ENCODE results near the gene ASPSCR1. TPM values are rescaled to one million over a fixed set of nuclear protein-coding genes. Genes with fewer than 3 reads are reported as not detected.

ASPSCR1 gene
- total and polyA plus RNA-seq, 2 of the 13 experiments (the other 11 are each of a cell fraction or from before 2014, with no cell fraction given), result 274 to 314 TPM

- no peak for TF ChIP-seq TRIM22 (IDR thresholded peaks at IDR 0.05)
- no peak for TF ChIP-seq ZMYM3 (CRISPR knock-in tag; IDR thresholded peaks at IDR 0.05)
- TF ChIP-seq ZNF343 (CRISPR knock-in tag; IDR thresholded peaks at IDR 0.05), result peak; percentile 16; the same call in 1 of the 2 replicates
- no peak for TF ChIP-seq NR3C1 (CRISPR knock-in tag; IDR thresholded peaks at IDR 0.05)
- TF ChIP-seq ZNF101 (CRISPR knock-in tag; IDR thresholded peaks at IDR 0.05; ENCODE audit: borderline replicate concordance, low read depth), result no peak
- no peak for TF ChIP-seq KMT2A (CRISPR knock-in tag; IDR thresholded peaks at IDR 0.05)
- TF ChIP-seq KAT8 (CRISPR knock-in tag; IDR thresholded peaks at IDR 0.05), result no peak
- no peak for TF ChIP-seq HNRNPL (IDR thresholded peaks at IDR 0.05; ENCODE audit: low read depth, low read length)
- TF ChIP-seq TBP (CRISPR knock-in tag; IDR thresholded peaks at IDR 0.05), result no peak
- no peak for TF ChIP-seq DPF2 (CRISPR knock-in tag; IDR thresholded peaks at IDR 0.05; ENCODE audit: borderline replicate concordance, low read depth)
- no peak for TF ChIP-seq ZSCAN12 (CRISPR knock-in tag; IDR thresholded peaks at IDR 0.05)
- TF ChIP-seq JDP2 (CRISPR knock-in tag; IDR thresholded peaks at IDR 0.05; ENCODE audit: borderline replicate concordance), result no peak
- no peak for TF ChIP-seq ZNF567 (CRISPR knock-in tag; IDR thresholded peaks at IDR 0.05; ENCODE audit: borderline replicate concordance)
- no peak for TF ChIP-seq RCOR2 (CRISPR knock-in tag; IDR thresholded peaks at IDR 0.05)
- TF ChIP-seq CTCF (CRISPR knock-in tag; IDR thresholded peaks at IDR 0.05), result peak; percentile 9; the same call in 1 of the 2 replicates
- no peak for TF ChIP-seq MAFK (conservative IDR thresholded peaks at IDR 0.05 in 1 of 2, IDR thresholded peaks at IDR 0.05 in 1 of 2; ENCODE audit: low read length in 2 of 2)
- TF ChIP-seq NPAS2 (CRISPR knock-in tag; IDR thresholded peaks at IDR 0.05; ENCODE audit: borderline replicate concordance), result no peak
- TF ChIP-seq, protein P1, sequence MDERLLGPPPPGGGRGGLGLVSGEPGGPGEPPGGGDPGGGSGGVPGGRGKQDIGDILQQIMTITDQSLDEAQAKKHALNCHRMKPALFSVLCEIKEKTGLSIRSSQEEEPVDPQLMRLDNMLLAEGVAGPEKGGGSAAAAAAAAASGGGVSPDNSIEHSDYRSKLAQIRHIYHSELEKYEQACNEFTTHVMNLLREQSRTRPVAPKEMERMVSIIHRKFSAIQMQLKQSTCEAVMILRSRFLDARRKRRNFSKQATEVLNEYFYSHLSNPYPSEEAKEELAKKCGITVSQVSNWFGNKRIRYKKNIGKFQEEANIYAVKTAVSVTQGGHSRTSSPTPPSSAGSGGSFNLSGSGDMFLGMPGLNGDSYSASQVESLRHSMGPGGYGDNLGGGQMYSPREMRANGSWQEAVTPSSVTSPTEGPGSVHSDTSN (CRISPR knock-in tag; IDR thresholded peaks at IDR 0.05), result no peak
- TF ChIP-seq, protein P2, sequence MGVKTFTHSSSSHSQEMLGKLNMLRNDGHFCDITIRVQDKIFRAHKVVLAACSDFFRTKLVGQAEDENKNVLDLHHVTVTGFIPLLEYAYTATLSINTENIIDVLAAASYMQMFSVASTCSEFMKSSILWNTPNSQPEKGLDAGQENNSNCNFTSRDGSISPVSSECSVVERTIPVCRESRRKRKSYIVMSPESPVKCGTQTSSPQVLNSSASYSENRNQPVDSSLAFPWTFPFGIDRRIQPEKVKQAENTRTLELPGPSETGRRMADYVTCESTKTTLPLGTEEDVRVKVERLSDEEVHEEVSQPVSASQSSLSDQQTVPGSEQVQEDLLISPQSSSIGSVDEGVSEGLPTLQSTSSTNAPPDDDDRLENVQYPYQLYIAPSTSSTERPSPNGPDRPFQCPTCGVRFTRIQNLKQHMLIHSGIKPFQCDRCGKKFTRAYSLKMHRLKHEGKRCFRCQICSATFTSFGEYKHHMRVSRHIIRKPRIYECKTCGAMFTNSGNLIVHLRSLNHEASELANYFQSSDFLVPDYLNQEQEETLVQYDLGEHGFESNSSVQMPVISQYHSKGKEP (CRISPR knock-in tag; IDR thresholded peaks at IDR 0.05), result 0 out of 2 replicates have a peak, but pooled peaks have one; percentile 14
- no peak for TF ChIP-seq KLF11 (CRISPR knock-in tag; IDR thresholded peaks at IDR 0.05)
- no peak for TF ChIP-seq ZNF552 (CRISPR knock-in tag; IDR thresholded peaks at IDR 0.05; ENCODE audit: borderline replicate concordance)
- no peak for TF ChIP-seq ZSCAN25 (CRISPR knock-in tag; IDR thresholded peaks at IDR 0.05)
- no peak for TF ChIP-seq CC2D1A (CRISPR knock-in tag; IDR thresholded peaks at IDR 0.05)
- TF ChIP-seq XRCC5 (optimal IDR thresholded peaks at IDR 0.05; ENCODE audit: low read length), result no peak
- no peak for TF ChIP-seq ZNF781 (CRISPR knock-in tag; IDR thresholded peaks at IDR 0.05; ENCODE audit: borderline replicate concordance, not compliant biosample characterization)
These were observed 45.6 kb downstream of the ASPSCR1 start, which contains the start of gene LRRC45 (continued) for GRCh38 chr17:82022981-82023446.
